SK-N-SH treated with all-trans-retinoic acid at 6 μM for 48 hours (cell line): ENCODE results near the gene COL6A2.

Experiments
- OSR1 ChIP-seq: fragments of 250-450 bp; sonication (Bioruptor Pico); IDR thresholded peaks from 2 replicates; pipeline ENCODE4 v1.8.0; 2022; ENCODE audit warnings: moderate library complexity, mild to moderate bottlenecking, inconsistent platforms
- PPARA ChIP-seq: fragments of 250-450 bp; sonication (Bioruptor Pico); IDR thresholded peaks from 2 replicates; pipeline ENCODE4 v1.5.0; 2020; ENCODE audit warnings: mild to moderate bottlenecking, borderline replicate concordance
- RARB ChIP-seq: fragments of 250-450 bp; sonication (Bioruptor Pico); IDR thresholded peaks from 2 replicates; pipeline ENCODE4 v1.8.0; 2021; ENCODE audit warnings: mild to moderate bottlenecking, moderate library complexity
- TOX ChIP-seq: fragments of 250-450 bp; sonication (Bioruptor Pico); IDR thresholded peaks from 2 replicates; pipeline ENCODE4 v1.8.0; 2021; ENCODE audit warnings: mild to moderate bottlenecking, moderate library complexity, borderline replicate concordance
- ZFP3 ChIP-seq: fragments of 250-450 bp; sonication (Bioruptor Pico); IDR thresholded peaks from 2 replicates; pipeline ENCODE4 v1.5.0; 2020; ENCODE audit warnings: mild to moderate bottlenecking, moderate library complexity
- ZFP30 ChIP-seq: fragments of 450-650 bp; formaldehyde crosslinking; IDR thresholded peaks from 2 replicates; pipeline ENCODE4 v1.5.0; 2022; ENCODE audit warnings: mild to moderate bottlenecking, moderate library complexity
- ZNF565 ChIP-seq: fragments of 450-650 bp; formaldehyde crosslinking; conservative IDR thresholded peaks from 2 replicates; pipeline ENCODE4 v1.5.0; 2020; ENCODE audit warnings: low read depth, mild to moderate bottlenecking, moderate library complexity
- ZNF70 ChIP-seq: fragments of 450-650 bp; formaldehyde crosslinking; IDR thresholded peaks from 2 replicates; pipeline ENCODE4 v1.5.0; 2020; ENCODE audit warnings: mild to moderate bottlenecking, moderate library complexity
- ZNF8 ChIP-seq: fragments of 450-650 bp; formaldehyde crosslinking; IDR thresholded peaks from 2 replicates; pipeline ENCODE4 v1.5.0; 2020; ENCODE audit warnings: mild to moderate bottlenecking, moderate library complexity
- TF ChIP-seq, protein P1 (sequence below): fragments of 250-450 bp; sonication (Bioruptor Pico); IDR thresholded peaks from 2 replicates; pipeline ENCODE4 v1.5.0; 2020; ENCODE audit warnings: mild to moderate bottlenecking, moderate library complexity
- TF ChIP-seq, protein P2 (sequence below): fragments of 250-450 bp; sonication (Bioruptor Pico); IDR thresholded peaks from 2 replicates; pipeline ENCODE4 v1.8.0; 2020; ENCODE audit warnings: mild to moderate bottlenecking, moderate library complexity, borderline replicate concordance

DNA sequence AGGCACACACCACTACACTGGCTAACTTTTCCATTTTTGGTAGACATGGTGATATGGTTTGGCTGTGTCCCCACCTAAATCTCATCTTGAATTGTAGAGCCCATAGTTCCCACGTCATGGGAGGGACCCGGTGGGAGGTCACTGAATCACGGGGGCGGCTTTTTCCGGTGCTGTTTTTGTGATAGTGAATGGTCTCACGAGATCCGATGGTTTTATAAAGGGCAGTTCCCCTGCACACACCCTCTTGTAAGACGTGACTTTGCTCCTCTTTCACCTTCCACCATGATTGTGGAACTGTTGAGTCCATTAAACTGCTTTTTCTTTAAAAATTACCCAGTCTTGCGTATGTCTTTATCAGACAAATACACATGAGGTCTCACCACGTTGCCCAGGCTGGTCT is 58.8 kb downstream of the COL6A2 start:
- no peak for TF ChIP-seq PPARA
- no peak for TF ChIP-seq ZFP30 (CRISPR knock-in tag)
- TF ChIP-seq RARB (CRISPR knock-in tag), result no peak
- no peak for TF ChIP-seq ZNF8 (CRISPR knock-in tag)
- TF ChIP-seq OSR1 (CRISPR knock-in tag), result no peak
- no peak for TF ChIP-seq ZFP3
- no peak for TF ChIP-seq TOX (CRISPR knock-in tag)
- no peak for TF ChIP-seq ZNF70 (CRISPR knock-in tag)
- TF ChIP-seq, protein P1, sequence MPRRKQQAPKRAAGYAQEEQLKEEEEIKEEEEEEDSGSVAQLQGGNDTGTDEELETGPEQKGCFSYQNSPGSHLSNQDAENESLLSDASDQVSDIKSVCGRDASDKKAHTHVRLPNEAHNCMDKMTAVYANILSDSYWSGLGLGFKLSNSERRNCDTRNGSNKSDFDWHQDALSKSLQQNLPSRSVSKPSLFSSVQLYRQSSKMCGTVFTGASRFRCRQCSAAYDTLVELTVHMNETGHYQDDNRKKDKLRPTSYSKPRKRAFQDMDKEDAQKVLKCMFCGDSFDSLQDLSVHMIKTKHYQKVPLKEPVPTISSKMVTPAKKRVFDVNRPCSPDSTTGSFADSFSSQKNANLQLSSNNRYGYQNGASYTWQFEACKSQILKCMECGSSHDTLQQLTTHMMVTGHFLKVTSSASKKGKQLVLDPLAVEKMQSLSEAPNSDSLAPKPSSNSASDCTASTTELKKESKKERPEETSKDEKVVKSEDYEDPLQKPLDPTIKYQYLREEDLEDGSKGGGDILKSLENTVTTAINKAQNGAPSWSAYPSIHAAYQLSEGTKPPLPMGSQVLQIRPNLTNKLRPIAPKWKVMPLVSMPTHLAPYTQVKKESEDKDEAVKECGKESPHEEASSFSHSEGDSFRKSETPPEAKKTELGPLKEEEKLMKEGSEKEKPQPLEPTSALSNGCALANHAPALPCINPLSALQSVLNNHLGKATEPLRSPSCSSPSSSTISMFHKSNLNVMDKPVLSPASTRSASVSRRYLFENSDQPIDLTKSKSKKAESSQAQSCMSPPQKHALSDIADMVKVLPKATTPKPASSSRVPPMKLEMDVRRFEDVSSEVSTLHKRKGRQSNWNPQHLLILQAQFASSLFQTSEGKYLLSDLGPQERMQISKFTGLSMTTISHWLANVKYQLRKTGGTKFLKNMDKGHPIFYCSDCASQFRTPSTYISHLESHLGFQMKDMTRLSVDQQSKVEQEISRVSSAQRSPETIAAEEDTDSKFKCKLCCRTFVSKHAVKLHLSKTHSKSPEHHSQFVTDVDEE (CRISPR knock-in tag), result no peak
- TF ChIP-seq, protein P2, sequence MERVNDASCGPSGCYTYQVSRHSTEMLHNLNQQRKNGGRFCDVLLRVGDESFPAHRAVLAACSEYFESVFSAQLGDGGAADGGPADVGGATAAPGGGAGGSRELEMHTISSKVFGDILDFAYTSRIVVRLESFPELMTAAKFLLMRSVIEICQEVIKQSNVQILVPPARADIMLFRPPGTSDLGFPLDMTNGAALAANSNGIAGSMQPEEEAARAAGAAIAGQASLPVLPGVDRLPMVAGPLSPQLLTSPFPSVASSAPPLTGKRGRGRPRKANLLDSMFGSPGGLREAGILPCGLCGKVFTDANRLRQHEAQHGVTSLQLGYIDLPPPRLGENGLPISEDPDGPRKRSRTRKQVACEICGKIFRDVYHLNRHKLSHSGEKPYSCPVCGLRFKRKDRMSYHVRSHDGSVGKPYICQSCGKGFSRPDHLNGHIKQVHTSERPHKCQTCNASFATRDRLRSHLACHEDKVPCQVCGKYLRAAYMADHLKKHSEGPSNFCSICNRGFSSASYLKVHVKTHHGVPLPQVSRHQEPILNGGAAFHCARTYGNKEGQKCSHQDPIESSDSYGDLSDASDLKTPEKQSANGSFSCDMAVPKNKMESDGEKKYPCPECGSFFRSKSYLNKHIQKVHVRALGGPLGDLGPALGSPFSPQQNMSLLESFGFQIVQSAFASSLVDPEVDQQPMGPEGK (CRISPR knock-in tag), result no peak
- no peak for TF ChIP-seq ZNF565
